A673 (cell line): ENCODE results near the gene ELANE. TPM values are rescaled to one million over a fixed set of nuclear protein-coding genes. Genes with fewer than 3 reads are reported as not detected.

ENCODE experiments used
- BruUV-seq: library from RNA; stranded (reverse); fragments of 400-500 nt; replicated peaks from 2 replicates; lab custom pipeline; 2021; lab: Mats Ljungman, UMichigan
- CTCF ChIA-PET: fragments of 300-600 bp; sonication (Branson Sonifier 250); formaldehyde crosslinking; loops from one replicate; lab custom pipeline; 2022; ENCODE audit warnings: antibody characterized with exemption; lab: Charles Lee
- POLR2A ChIA-PET: fragments of 300-600 bp; sonication (Branson Sonifier 250); formaldehyde crosslinking; loops from one replicate; lab custom pipeline; 2022; ENCODE audit warnings: antibody characterized with exemption; ENCODE audit not compliant: low non-redundant PET; lab: Charles Lee
- DNase-seq: peaks from one replicate; pipeline ENCODE4 v3.0.0-alpha.2; 2015; ENCODE audit warnings: low spot score
- H3K27ac ChIP-seq: fragments of 200-600 bp; sonication (generic); 2 replicates; pipeline ENCODE4 v1.5.1; 2016; ENCODE audit warnings: mixed run types, low read depth, mild to moderate bottlenecking, mixed read lengths, antibody characterized with exemption, low read length; ENCODE audit not compliant: poor library complexity, severe bottlenecking
- H3K27me3 ChIP-seq: fragments of 200-600 bp; sonication (generic); replicated peaks from 2 replicates; pipeline ENCODE4 v1.6.1; 2017; ENCODE audit warnings: mixed run types, low read depth, mild to moderate bottlenecking, mixed read lengths, antibody characterized with exemption, low read length; ENCODE audit not compliant: insufficient read depth, poor library complexity
- H3K36me3 ChIP-seq: fragments of 200-600 bp; sonication (generic); 2 replicates; pipeline ENCODE4 v1.6.1; 2016; ENCODE audit warnings: mixed run types, mild to moderate bottlenecking, mixed read lengths, antibody characterized with exemption, low read length; ENCODE audit not compliant: insufficient read depth, poor library complexity, severe bottlenecking
- H3K4me1 ChIP-seq: fragments of 200-600 bp; sonication (generic); 2 replicates; pipeline ENCODE4 v1.6.1; 2017; ENCODE audit warnings: mixed run types, mild to moderate bottlenecking, mixed read lengths, antibody characterized with exemption, low read length; ENCODE audit not compliant: insufficient read depth, poor library complexity, severe bottlenecking
- H3K4me3 ChIP-seq: fragments of 200-600 bp; sonication (generic); 2 replicates; pipeline ENCODE4 v1.5.1; 2016; ENCODE audit warnings: low read depth, mixed run types, mild to moderate bottlenecking, mixed read lengths, low read length; ENCODE audit not compliant: poor library complexity, severe bottlenecking
- H3K9me3 ChIP-seq: fragments of 200-600 bp; sonication (generic); 2 replicates; pipeline ENCODE4 v1.6.1; 2016; ENCODE audit warnings: mixed run types, low read depth, mild to moderate bottlenecking, mixed read lengths, antibody characterized with exemption, low read length; ENCODE audit not compliant: poor library complexity, severe bottlenecking
- EZH2 ChIP-seq: fragments of 200-600 bp; sonication (generic); IDR thresholded peaks from 2 replicates; pipeline ENCODE4 v1.6.1; 2017; ENCODE audit warnings: borderline replicate concordance, low read depth, mild to moderate bottlenecking, mixed read lengths, antibody characterized with exemption, low read length; ENCODE audit not compliant: poor library complexity, severe bottlenecking
- intact Hi-C: fragments of 100-400 bp; cut with micrococcal nuclease; formaldehyde crosslinking; loops from one replicate; pipeline ENCODE4 v1.10.0; 2022; ENCODE audit not compliant: unreplicated experiment
- total RNA-seq: library from RNA; stranded (reverse); gene quantifications from 2 replicates; pipeline ENCODE4 v1.2.3, GENCODE V29; 2021
- TF ChIP-seq, protein P1 (sequence below): fragments of 300-800, 200-600 bp; sonication (generic); conservative IDR thresholded peaks from 2 replicates; pipeline ENCODE4 v1.5.1; 2017; ENCODE audit warnings: low read depth, mild to moderate bottlenecking, antibody characterized with exemption, low read length, moderate library complexity, mixed read lengths

ELANE gene
- total RNA-seq, 1 experiment from 2014 or later = not detected

DNA sequence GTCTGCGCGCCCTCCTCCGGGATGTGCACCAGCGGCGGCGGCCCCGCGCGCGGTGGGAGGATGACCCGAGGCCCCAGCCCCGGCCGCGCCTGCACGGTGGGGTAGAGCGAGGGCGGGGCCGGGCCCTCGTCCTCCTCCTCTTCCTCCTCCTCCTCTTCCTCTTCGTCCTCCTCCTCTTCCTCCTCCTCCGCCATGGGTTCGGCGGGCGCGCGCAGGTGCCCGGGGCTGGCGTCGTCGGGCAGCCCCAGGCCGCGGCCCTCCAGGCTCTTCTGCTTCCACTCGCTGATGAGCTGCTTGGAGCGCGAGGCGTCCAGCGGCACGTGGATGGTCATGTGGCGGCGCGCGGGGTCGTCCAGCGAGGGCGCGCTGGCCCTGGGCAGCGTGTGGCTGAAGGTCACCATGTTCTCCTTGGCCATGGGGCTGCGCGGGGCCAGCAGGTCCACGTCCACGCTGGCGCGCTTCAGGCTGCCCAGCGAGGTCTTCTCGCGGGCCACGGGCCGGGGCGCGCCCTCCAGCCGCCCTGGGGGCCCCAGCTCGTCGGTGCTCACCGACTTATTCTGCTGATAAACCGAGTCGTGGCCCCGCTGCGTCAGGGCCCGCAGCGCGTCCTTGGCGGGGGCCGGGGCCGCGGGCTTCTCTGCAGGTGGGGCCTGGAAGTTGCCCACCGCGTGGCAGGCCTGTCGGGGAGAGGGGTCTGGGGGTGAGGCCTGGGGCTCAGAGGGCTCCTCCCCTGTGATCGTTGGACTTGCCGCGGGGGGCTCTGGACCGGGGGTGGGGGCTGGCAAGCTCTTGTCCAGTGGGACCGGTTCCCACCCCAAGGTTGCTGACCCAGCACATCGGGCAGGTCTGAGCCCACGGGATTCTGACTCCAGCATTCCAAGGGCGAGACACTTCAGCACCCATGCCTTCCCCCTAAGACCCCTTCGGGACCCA is 38.6 kb upstream of the ELANE start:
- H3K27ac ChIP-seq = no peak overlapping the region
- DNase-seq = no peak
- intact Hi-C loops = no loop called here
- H3K9me3 ChIP-seq = no peaks in the 10 kb centered on the region
- H3K4me3 ChIP-seq = no peak overlapping the region
- H3K4me1 ChIP-seq = peaks cover 17% of the 10 kb centered on the region
- ChIA-PET CTCF (interaction anchor here (0.6 kb wide), 1 partner anchor 106 kb away, joined by 5 read pairs; no protein-coding TSS in a partner anchor), POLR2A (no interaction called here)
- H3K36me3 ChIP-seq = peaks cover 48% of the 10 kb centered on the region
- H3K27me3 ChIP-seq = no peaks in the 10 kb centered on the region
- BruUV-seq = no TSS peak
- TF ChIP-seq, protein P1, sequence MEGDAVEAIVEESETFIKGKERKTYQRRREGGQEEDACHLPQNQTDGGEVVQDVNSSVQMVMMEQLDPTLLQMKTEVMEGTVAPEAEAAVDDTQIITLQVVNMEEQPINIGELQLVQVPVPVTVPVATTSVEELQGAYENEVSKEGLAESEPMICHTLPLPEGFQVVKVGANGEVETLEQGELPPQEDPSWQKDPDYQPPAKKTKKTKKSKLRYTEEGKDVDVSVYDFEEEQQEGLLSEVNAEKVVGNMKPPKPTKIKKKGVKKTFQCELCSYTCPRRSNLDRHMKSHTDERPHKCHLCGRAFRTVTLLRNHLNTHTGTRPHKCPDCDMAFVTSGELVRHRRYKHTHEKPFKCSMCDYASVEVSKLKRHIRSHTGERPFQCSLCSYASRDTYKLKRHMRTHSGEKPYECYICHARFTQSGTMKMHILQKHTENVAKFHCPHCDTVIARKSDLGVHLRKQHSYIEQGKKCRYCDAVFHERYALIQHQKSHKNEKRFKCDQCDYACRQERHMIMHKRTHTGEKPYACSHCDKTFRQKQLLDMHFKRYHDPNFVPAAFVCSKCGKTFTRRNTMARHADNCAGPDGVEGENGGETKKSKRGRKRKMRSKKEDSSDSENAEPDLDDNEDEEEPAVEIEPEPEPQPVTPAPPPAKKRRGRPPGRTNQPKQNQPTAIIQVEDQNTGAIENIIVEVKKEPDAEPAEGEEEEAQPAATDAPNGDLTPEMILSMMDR = no peak
- TF ChIP-seq EZH2 = no peak

DNA sequence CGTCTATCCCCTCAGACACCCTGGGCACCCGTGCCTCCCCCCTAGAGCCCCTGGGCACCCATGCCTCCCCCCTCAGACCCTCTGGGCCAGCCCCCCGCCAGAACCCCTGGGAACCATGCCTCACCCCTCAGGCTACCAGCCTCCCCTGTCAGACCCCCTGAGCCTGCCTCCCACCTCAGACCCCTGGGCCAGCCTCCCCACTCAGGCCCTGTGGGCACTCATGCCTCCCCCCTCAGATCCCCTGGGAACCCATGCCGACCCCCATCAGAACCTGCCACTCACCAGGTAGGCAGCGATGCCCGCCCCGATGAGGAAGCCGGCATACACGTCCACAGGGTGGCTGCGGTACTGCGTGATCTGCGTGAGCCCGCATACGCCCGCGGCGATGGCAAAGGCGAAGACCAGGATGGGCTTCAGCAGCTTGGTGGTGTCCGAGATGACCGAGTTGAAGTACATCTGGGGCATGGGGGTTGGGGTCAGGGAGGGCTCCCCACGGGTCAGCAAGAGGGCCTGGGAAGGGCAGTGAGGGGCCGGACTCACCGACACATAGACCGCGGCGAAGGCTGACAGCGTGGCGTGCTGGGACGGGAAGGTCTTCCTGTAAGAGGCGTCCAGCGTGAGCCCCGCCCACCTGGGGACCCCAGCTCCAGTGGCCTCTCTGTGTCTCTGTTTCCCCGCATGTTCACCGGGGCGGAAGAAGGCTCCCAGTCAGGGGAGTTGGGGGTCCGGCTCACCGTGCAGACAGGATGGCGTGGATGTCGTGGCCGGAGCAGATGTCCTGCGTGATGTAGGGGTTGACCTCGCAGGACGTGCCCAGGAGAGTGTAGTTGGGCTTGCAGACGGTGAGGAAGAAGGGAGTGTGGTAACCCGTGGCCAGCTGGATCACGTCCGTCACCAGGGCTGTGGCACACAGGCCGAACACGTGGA is 37.7 kb upstream of the ELANE start:
- Histone ChIP-seq H3K27me3 (no peaks in the 10 kb centered on the region), H3K4me1 (peaks cover 17% of the 10 kb centered on the region), H3K9me3 (no peaks in the 10 kb centered on the region), H3K4me3 (no peak overlapping the region), H3K36me3 (peaks cover 41% of the 10 kb centered on the region), H3K27ac (no peak overlapping the region)
- no TSS peak for BruUV-seq
- intact Hi-C loops = no loop called here
- ChIA-PET CTCF (no interaction called here), POLR2A (no interaction called here)
- TF ChIP-seq, protein P1 = no peak
- no peak for TF ChIP-seq EZH2
- no peak for DNase-seq

GRCh38 chr19:815079-815774 is 36.9 kb upstream of the ELANE start:
- H3K27me3 ChIP-seq = no peaks in the 10 kb centered on the region
- H3K4me3 ChIP-seq = no peak overlapping the region
- TF ChIP-seq, protein P1 = no peak
- no peak for TF ChIP-seq EZH2
- H3K9me3 ChIP-seq = no peaks in the 10 kb centered on the region
- CTCF ChIA-PET = no interaction called here
- no TSS peak for BruUV-seq
- no peak for DNase-seq
- peaks cover 17% of the 10 kb centered on the region for H3K4me1 ChIP-seq
- peaks cover 33% of the 10 kb centered on the region for H3K36me3 ChIP-seq
- POLR2A ChIA-PET = no interaction called here
- intact Hi-C loops = no loop called here
- H3K27ac ChIP-seq = no peak overlapping the region
